ENCODE measurements around the gene FMO4.
"Not testable (repeated sequence)": the region's sequence is repeated elsewhere in the genome, so short reads cannot be mapped to it uniquely, and the experiment has no call there.

Gene FMO4

GRCh38 chr1:171381866-171382210 is 67.9 kb downstream of the FMO4 start:
- no peak for DNase-seq
- no peaks in the 10 kb centered on the region for H3K36me3 ChIP-seq (ENCODE audit: control insufficient read depth in 4 of 4, insufficient read depth in 4 of 4, low read length in 3 of 4)
- H3K4me3 ChIP-seq (ENCODE audit: control insufficient read depth in 1 of 7, extremely low read depth in 1 of 7, insufficient read depth in 4 of 7, low read depth in 2 of 7, low read length in 6 of 7), result no peak overlapping the region
- H3K27me3 ChIP-seq (replicated peaks in 2 of 5; ENCODE audit: control insufficient read depth in 4 of 5, insufficient read depth in 5 of 5, low read length in 4 of 5), result peaks cover 0 to 2% (median 0%) of the 10 kb centered on the region in 5 experiments
- peaks cover 0 to 4% (median 0%) of the 10 kb centered on the region in 5 experiments for H3K9me3 ChIP-seq (ENCODE audit: control extremely low read depth in 1 of 5, control insufficient read depth in 4 of 5, insufficient read depth in 2 of 5, low read depth in 1 of 5, low read length in 4 of 5)
- WGBS (ENCODE audit: insufficient coverage), result 92% methylated on average over 5 of the region's 11 CpGs
- CTCF ChIA-PET, result interaction anchor here (0.9 kb wide), 1 partner anchor 16 kb away, joined by 3 read pairs; no protein-coding TSS in a partner anchor
- POLR2A ChIA-PET, result no interaction called here
- no peak overlapping the region for H3K27ac ChIP-seq (ENCODE audit: insufficient read depth in 1 of 2, low read depth in 1 of 2, low read length in 2 of 2, poor library complexity in 1 of 2, severe bottlenecking in 2 of 2)
- H3K4me1 ChIP-seq (ENCODE audit: control extremely low read depth in 1 of 4, control insufficient read depth in 4 of 4, insufficient read depth in 4 of 4, low read length in 3 of 4), result no peaks in the 10 kb centered on the region

- CTCF ChIA-PET, result no interaction called here
These were observed 70.5 kb downstream of the FMO4 start for GRCh38 chr1:171384496-171384895.

GRCh38 chr1:171389171-171389570 is 75.2 kb downstream of the FMO4 start:
- Histone ChIP-seq H3K4me3 (ENCODE audit: control insufficient read depth in 1 of 7, extremely low read depth in 1 of 7, insufficient read depth in 4 of 7, low read depth in 2 of 7, low read length in 6 of 7) (no peak overlapping the region), H3K36me3 (ENCODE audit: control insufficient read depth in 4 of 4, insufficient read depth in 4 of 4, low read length in 3 of 4) (no peaks in the 10 kb centered on the region), H3K9me3 (ENCODE audit: control extremely low read depth in 1 of 5, control insufficient read depth in 4 of 5, insufficient read depth in 2 of 5, low read depth in 1 of 5, low read length in 4 of 5) (no peaks in the 10 kb centered on the region), H3K27ac (ENCODE audit: insufficient read depth in 1 of 2, low read depth in 1 of 2, low read length in 2 of 2, poor library complexity in 1 of 2, severe bottlenecking in 2 of 2) (no peak overlapping the region), H3K27me3 (replicated peaks in 2 of 5; ENCODE audit: control insufficient read depth in 4 of 5, insufficient read depth in 5 of 5, low read length in 4 of 5) (peaks cover 0 to 6% (median 0%) of the 10 kb centered on the region in 5 experiments), H3K4me1 (ENCODE audit: control extremely low read depth in 1 of 4, control insufficient read depth in 4 of 4, insufficient read depth in 4 of 4, low read length in 3 of 4) (no peaks in the 10 kb centered on the region)
- WGBS (ENCODE audit: insufficient coverage), result 100% methylated on average over 1 of the region's 3 CpGs
- DNase-seq, result no peak
- CTCF ChIA-PET, result no interaction called here
- POLR2A ChIA-PET, result no interaction called here

More at GRCh38 chr1:171384496-171384895, 70.5 kb downstream of the FMO4 start:
- H3K36me3 ChIP-seq (ENCODE audit: control insufficient read depth in 4 of 4, insufficient read depth in 4 of 4, low read length in 3 of 4), result no peaks in the 10 kb centered on the region
- WGBS (ENCODE audit: insufficient coverage), result no CpG with 5 or more reads among the region's 2 CpGs
- H3K4me3 ChIP-seq (ENCODE audit: control insufficient read depth in 1 of 7, extremely low read depth in 1 of 7, insufficient read depth in 4 of 7, low read depth in 2 of 7, low read length in 6 of 7), result no peak overlapping the region
- H3K27ac ChIP-seq (ENCODE audit: insufficient read depth in 1 of 2, low read depth in 1 of 2, low read length in 2 of 2, poor library complexity in 1 of 2, severe bottlenecking in 2 of 2), result no peak overlapping the region
- POLR2A ChIA-PET, result no interaction called here
- no peaks in the 10 kb centered on the region for H3K4me1 ChIP-seq (ENCODE audit: control extremely low read depth in 1 of 4, control insufficient read depth in 4 of 4, insufficient read depth in 4 of 4, low read length in 3 of 4)
- DNase-seq, result no peak
- peaks cover 0 to 4% (median 0%) of the 10 kb centered on the region in 5 experiments for H3K9me3 ChIP-seq (ENCODE audit: control extremely low read depth in 1 of 5, control insufficient read depth in 4 of 5, insufficient read depth in 2 of 5, low read depth in 1 of 5, low read length in 4 of 5)
- peaks cover 0 to 2% (median 0%) of the 10 kb centered on the region in 5 experiments for H3K27me3 ChIP-seq (replicated peaks in 2 of 5; ENCODE audit: control insufficient read depth in 4 of 5, insufficient read depth in 5 of 5, low read length in 4 of 5)

GRCh38 chr1:171390740-171391139 is 76.8 kb downstream of the FMO4 start:
- H3K9me3 ChIP-seq (ENCODE audit: control extremely low read depth in 1 of 5, control insufficient read depth in 4 of 5, insufficient read depth in 2 of 5, low read depth in 1 of 5, low read length in 4 of 5); POLR2A ChIA-PET; H3K36me3 ChIP-seq (ENCODE audit: control insufficient read depth in 4 of 4, insufficient read depth in 4 of 4, low read length in 3 of 4); H3K27me3 ChIP-seq (replicated peaks in 2 of 5; ENCODE audit: control insufficient read depth in 4 of 5, insufficient read depth in 5 of 5, low read length in 4 of 5); H3K4me3 ChIP-seq (ENCODE audit: control insufficient read depth in 1 of 7, extremely low read depth in 1 of 7, insufficient read depth in 4 of 7, low read depth in 2 of 7, low read length in 6 of 7); CTCF ChIA-PET; H3K4me1 ChIP-seq (ENCODE audit: control extremely low read depth in 1 of 4, control insufficient read depth in 4 of 4, insufficient read depth in 4 of 4, low read length in 3 of 4); H3K27ac ChIP-seq (ENCODE audit: insufficient read depth in 1 of 2, low read depth in 1 of 2, low read length in 2 of 2, poor library complexity in 1 of 2, severe bottlenecking in 2 of 2); DNase-seq: not testable (repeated sequence)
- 100% methylated on average over 1 of the region's 1 CpG for WGBS (ENCODE audit: insufficient coverage)

Measured in common myeloid progenitor, CD34-positive (primary cell).